NCI-H1694 (cell line): ENCODE results near the gene SYNPR.

ENCODE experiments used
- DNase-seq: peaks from one replicate; lab custom pipeline; 2025; lab: John Stamatoyannopoulos, UW

Gene SYNPR

DNA sequence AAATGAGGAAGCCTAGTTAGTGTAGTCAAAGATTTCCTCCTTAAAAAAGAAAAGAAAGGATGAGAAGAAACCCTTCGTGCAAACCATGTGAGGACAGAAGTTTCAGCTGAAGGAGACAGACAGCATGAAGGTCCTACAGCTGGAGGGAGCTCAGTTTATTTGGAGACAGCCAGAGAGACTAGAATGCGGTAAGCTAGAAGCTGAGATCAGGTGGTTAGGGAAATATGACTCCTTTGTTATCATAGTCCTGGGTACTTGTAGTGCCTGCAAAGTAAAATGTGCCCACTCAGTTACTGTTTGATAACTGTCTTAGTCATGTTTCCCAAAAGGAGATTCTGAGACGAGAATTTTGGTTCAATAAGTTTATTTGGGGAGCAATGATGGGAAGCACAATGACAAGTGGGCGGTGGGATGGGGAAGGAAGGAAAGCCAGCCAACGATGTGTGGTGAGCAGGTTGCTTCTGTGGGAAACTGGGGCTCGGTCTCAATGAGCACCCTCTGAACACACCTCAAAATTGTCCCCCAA is 195.6 kb downstream of the SYNPR start:
- no peak for DNase-seq

DNA sequence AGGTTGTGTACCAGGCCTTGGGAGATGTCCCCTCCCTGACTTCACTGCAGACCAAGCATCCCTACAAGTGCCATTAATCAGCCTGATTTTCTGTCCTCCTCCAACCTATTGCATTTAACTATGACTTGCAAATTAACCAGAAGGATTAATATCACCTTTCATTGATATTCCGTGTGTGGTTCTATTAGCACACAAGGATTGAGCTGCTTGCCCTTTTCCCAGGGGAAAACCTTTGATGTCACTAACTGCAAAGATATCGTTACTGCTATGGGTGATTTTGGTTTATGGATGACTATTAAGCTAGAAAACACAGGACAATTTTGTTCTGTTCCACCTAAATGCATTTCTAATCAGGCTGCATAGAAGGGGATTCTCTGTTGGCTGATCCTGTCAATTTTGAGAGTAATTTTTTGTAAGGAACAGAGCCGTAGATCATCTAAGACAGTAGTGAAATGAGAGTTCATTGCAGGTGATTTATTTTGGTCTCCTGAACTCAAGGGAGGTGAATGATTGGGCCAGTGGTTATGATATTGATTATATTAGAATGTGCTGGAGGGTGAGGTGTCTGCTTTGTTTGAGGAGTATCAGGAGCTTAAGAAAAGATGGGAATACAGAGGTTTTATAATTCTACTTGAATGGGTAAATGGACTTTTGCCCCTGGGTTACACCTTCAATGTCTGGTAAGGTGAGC is 196.9 kb downstream of the SYNPR start:
- DNase-seq, result no peak

GRCh38 chr3:63477494-63478129 is 199.5 kb downstream of the SYNPR start:
- no peak for DNase-seq

DNA sequence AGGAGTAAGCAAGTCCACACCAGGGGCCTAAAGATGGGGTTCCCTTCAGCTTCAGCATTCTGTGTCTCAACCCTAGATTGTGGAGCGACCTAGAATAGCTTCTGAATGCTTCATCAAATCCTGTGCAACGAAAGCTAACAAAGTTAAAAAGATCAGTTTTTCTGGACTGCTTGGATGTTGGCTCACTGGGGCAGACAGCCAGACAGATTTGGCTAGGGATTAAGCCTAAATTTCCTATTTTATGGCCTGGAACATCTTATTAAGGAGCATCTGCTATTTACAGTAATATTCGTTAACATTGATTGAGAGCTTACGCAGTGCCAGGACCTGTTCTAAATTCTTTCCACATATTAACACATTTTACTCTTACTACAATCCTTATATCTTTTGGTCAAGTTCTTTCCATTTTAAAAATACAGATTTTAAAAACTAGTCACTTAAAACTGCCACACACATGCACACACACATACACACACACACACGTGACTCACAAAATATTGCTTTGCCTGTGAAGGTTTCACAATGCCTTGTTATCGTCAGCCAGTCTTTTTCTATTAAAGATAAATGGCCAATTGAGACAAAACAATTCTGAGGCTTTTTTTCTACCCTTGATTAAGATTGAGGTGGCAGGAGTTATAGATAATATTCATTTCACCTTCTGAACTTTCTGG is 201.0 kb downstream of the SYNPR start:
- peak; percentile 1 for DNase-seq

DNA sequence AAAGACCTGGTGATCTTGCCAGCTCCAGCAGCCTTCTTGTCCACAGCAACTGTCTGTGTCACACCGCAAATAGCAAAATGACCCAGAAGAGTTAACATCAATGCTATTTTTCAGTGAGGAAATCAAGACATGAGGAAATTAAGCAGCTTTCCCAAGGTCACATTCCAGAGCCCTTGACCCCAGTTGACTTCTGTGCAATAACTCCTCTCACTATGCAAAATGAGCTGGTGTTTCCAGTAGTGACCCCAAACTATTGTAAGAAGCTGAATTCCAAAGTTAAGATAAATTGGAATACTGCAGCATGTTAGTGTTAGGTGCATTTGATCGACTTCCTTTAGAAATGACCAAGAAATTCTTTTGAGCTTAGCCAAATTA is 201.5 kb downstream of the SYNPR start:
- DNase-seq, result no peak

- DNase-seq, result no peak
Measured at GRCh38 chr3:63481627-63482026, 203.5 kb downstream of the SYNPR start.

GRCh38 chr3:63482341-63482740 is 204.2 kb downstream of the SYNPR start:
- no peak for DNase-seq

DNA sequence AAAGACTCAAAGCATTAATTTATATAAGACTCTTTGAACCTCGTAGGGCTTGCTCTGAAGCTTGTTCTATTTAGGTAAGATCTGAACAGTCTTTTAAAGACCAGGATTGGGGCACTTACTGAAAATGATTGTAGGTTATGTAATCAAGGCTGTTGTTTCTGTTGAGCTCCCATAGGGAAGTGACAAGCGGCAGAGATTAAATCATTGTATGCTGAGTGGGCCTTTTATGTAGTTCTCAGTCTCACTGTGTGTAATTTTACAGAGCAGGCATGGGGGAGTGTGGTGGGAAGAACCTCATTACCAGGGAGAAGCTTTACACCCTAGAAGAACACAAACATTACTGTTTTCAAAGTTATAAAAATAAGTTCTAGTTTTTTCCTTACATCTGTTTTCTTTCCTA is 214.4 kb downstream of the SYNPR start:
- DNase-seq, result no peak

GRCh38 chr3:63493101-63493500 is 215.0 kb downstream of the SYNPR start:
- DNase-seq, result no peak

DNA sequence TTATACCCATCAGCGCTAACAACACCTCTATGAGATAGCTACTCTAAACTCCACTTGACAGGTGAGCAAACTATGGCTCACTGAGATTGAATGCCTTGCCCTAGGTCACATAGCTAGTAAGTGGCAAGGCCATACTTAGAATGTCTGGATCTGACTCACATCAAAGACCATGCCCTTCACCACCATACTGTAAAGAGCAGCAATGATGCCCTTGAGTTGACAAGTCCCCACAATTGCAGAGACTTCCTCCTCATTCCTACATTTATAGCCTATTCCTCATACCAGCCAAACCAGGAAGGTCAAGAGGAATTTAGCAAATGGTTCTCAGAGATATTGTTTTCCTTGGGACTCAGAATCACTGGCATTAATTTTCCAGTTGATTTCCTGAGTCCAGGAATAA is 216.5 kb downstream of the SYNPR start:
- DNase-seq, result no peak

GRCh38 chr3:63497641-63498040 is 219.5 kb downstream of the SYNPR start:
- DNase-seq, result no peak

- no peak for DNase-seq
Measured at GRCh38 chr3:63500196-63500595, 222.1 kb downstream of the SYNPR start.

- DNase-seq, result no peak
Measured at GRCh38 chr3:63508305-63508704, 230.2 kb downstream of the SYNPR start.

DNA sequence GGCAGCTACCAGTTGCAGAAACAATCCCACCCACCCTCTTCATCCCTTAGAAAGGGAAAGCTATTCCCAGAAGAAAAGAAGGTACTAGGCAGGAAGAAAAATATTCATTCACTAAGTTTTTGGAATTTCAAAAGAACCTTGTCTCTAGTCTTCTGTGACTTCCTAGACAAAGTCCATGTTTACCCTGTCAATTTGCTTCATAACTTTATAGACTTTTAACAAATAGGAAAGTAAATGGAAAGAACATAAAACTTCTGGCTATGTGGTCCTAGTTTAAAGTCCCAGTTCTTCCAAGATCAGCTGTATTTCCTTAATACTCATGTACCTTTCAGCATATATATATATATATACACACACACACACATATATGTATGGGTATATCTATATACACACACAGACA is 230.7 kb downstream of the SYNPR start:
- no peak for DNase-seq

DNA sequence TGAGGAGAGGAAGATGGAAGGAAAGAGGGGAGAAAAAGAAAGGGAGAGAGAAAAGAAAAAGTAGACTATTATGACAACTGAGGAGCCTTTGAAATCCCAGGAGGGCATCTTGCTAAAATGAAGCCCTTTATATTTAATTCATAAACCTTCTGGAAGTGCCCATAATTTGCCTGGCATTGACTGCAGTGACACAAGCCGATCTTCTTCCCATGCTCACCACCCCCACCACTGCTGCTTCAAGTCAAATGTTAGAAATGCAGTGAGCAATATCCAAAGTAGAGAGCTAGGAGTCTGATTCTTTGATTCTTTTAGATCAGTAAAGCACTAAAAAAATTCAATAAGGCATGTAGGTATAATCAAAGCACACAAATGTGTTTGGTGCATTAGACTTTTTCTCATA is 235.7 kb downstream of the SYNPR start:
- no peak for DNase-seq

GRCh38 chr3:63514678-63515077 is 236.6 kb downstream of the SYNPR start:
- DNase-seq, result no peak

GRCh38 chr3:63519426-63519825 is 241.3 kb downstream of the SYNPR start:
- no peak for DNase-seq

GRCh38 chr3:63521657-63522056 is 243.5 kb downstream of the SYNPR start:
- DNase-seq, result no peak

- DNase-seq, result no peak
Measured at GRCh38 chr3:63523100-63523499, 245.0 kb downstream of the SYNPR start.

DNA sequence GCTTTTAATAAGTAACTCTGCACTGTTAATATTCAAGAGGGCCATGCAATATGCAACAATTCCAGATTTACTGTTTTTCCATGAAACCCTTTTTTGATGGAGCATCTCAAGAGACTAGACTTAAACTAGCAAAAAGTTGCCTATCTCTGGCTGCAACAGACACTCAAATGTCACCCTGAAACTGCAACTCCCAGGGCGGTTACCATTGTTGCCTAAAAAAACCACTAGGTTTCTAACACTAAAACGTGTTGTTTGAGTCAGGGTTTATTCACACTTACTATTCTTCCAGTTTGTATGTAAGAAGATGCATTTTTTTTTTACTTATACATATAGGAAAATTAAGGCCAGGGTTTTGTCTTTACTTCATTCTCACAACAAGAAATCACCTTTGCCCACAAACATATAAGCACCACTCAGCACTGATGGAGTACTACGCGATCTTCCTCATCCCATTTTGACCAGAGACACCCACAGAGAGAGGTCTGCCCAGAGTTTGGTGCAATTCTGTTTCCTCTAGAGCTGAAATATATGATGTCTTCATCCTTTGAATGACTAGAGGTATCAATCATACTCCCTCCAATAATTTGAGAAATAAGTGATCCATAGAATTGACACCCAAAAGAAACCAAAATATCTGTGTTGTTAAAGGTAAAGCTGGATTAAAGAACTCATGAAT is 250.4 kb downstream of the SYNPR start:
- no peak for DNase-seq

- DNase-seq, result no peak
Measured at GRCh38 chr3:63532521-63532920, 254.4 kb downstream of the SYNPR start.

DNA sequence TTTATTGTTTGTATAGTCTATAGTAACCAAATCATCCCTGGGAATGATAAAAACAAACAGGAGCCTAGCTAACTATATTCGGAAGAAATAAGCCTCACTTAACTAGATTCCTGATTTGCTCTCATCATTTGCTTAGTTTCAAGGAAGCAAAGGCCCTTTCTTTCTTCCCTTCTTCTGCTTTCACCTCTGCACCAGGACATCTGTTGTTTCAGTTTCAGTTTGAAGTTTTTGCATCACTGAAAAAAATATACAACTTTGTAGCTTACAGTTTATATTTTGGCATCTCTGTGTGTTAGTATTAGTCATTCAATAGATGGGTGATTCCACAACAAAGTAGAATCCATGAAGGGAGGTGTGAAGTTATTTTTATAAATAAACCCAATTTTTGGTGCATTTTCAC is 260.8 kb downstream of the SYNPR start:
- no peak for DNase-seq

GRCh38 chr3:63555767-63556166 is 277.7 kb downstream of the SYNPR start:
- no peak for DNase-seq
